ENCODE data around the gene HLCS.

Gene HLCS

DNA sequence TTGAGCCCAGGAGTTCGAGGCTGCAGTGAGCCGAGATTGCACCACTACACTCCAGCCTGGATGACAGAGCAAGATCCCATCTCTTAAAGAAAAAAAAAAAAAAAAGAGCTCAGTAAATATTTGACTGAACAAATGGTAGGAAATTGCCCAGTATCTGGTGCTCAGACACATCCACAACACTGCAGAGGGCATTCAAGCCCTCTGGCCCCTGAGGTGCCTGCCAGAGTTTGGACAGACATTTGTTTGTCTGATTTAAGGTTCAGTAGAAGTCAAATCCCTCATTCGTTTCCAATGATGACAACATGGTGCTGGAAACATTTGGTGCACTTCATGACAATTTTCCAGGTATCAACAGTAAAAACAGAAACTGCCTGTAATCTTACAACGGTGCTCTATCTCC lies 86.6 kb downstream of the HLCS start:
- TF ChIP-seq POLR2A (IDR thresholded peaks at IDR 0.05; ENCODE audit: low read depth, low read length) = no peak
- DNase-seq (ENCODE audit: insufficient read length, low spot score) (no peak), FAIRE-seq (no peak)

DNA sequence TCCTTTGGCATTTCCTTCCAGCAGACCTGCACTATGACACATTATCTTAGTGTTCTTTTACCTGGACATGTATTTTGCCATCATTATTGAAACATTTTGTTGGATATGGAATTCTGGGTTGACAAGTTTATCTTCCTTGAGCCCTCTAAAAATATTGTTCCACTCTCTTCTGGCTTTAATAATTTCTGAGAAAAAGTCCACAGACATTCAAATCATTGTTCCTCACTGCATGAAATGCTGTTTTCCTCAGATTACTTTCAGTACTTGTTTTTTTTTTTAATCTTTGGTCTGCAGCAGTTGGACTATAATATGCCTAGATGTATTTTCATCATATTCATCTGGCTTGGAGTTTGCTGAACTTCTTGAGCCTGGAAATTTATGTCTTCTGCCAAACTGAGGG lies 88.7 kb downstream of the HLCS start:
- TF ChIP-seq POLR2A (IDR thresholded peaks at IDR 0.05; ENCODE audit: low read depth, low read length) = no peak
- FAIRE-seq (no peak), DNase-seq (ENCODE audit: insufficient read length, low spot score) (no peak)

DNA sequence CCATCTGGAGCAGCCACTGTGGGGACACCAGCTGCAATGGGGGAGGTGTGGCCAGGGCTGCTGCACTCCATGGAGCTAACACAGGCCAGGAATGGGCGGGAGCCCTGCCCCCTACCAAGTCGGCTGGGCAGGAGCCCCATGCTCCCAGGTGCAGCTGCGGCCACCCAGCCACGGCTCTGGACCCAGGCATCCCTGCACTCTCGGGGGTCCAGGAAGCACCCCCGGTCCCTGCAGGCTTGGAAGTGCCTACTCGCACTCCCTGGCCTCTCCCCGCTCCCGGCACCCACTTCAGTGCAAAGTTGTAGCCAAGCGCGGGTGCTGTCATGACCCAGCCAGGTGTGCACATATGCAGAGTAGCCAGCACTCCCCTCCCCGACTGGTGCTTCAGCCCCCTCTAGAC lies 91.8 kb downstream of the HLCS start:
- FAIRE-seq (no peak), DNase-seq (ENCODE audit: insufficient read length, low spot score) (no peak)
- no peak for TF ChIP-seq POLR2A (IDR thresholded peaks at IDR 0.05; ENCODE audit: low read depth, low read length)

DNA sequence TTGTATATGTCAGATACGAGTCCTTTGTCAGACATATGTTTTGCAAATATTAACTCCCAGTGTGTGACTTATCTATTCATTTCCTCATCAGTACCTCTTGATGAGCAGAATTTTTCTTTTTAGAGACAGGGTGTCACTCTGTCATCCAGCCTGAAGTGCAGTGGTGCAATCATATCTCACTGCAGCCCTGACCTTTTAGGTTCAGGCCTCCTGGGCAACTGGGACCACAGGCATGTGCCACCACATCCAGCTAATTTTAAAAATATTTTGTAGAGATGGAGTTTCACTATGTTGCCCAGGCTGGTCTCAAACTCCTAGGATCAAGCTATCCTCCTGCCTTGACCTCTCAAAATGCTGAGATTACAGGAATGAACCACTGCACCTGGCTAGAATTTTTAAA lies 93.0 kb downstream of the HLCS start:
- no peak for TF ChIP-seq POLR2A (IDR thresholded peaks at IDR 0.05; ENCODE audit: low read depth, low read length)
- no peak for FAIRE-seq
- DNase-seq (ENCODE audit: insufficient read length, low spot score) = no peak

DNA sequence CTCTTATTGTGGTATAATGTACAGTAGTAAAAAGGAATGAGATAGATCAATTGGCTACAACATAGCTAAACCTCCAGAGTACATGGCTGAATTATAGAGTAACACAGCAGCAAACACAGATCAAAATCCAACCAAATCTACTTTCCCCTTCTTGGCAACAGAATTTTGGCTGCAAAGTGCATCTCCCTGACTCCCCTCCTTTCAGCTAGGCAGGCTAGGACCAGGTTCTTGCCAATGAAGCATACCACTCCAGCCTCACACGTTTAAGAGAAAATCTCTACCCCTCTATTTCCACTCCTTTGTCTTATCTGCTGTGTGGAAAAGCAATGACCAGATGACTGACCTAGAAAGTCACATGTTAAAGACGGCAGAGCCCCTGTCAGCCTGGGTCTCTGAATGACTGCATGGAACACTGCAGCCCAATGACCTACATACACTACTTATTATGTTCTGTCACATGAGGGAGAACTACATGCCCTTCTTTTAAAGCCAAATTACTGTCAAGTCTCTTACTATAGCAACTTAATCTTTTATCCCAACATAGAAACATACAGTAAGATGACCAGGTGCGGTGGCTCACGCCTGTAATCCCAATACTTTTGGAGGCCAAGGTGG lies 99.1 kb downstream of the HLCS start:
- FAIRE-seq = no peak
- DNase-seq (ENCODE audit: insufficient read length, low spot score) = no peak
- TF ChIP-seq POLR2A (IDR thresholded peaks at IDR 0.05; ENCODE audit: low read depth, low read length) = no peak

DNA sequence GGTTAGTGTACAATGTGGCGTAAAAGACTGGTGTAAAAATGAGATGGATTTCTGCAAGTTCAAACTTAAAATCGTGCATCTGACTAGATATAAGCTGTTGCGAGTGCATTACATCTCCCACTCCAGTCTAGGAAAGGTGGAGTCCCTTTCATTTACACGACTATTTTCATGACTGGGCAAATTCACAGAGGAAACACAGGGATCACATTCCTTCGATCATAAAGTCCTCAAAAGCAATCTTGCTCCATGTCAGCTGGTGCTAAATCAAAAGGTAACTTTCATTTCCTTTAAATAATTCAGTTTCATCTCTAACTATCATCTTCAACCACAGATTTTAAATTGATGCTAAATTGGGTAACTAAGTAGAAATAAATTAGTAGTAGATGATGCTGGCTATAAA lies 100.0 kb downstream of the HLCS start:
- TF ChIP-seq POLR2A (IDR thresholded peaks at IDR 0.05; ENCODE audit: low read depth, low read length) = no peak
- DNase-seq (ENCODE audit: insufficient read length, low spot score) (no peak), FAIRE-seq (no peak)

DNA sequence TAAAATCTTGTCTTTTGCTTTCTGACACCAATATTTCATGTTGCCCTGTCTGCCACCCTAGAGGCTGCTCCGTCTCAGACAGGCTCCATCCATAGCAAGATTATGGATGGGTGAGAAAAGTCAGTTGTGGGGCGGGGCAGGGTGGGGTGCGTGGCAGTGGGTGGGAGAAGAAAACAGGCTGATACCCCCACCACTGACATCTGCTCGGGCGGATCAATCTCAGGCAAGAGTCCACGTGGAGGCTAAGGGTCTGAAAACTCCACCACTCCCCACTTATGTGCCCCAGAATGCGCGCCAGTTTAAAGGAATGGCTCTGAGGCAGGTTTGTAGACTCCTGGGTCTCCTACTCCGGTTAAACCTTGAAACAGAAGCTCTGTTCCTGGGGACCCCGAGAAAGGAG lies 101.5 kb downstream of the HLCS start:
- no peak for TF ChIP-seq POLR2A (IDR thresholded peaks at IDR 0.05; ENCODE audit: low read depth, low read length)
- DNase-seq (ENCODE audit: insufficient read length, low spot score) (no peak), FAIRE-seq (no peak)

DNA sequence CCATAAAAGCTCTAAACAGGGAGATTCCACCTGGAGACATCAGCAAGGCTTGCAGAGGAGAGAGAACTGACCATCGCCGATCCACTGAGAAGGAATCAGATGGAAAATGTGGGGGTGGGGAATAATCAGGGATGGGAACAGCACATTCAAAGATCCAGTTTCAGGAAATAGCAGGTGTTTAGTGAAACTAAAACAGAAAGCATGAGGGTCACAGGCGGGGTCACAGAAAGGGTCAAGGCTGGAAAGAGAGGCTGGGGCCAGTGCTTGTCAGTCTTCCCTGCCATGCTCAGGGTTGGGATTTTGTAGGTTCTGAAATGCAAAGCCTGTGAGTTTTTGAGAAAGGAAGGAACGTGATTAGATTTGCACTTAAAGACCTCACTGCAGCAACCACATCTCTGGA lies 103.2 kb downstream of the HLCS start:
- DNase-seq (ENCODE audit: insufficient read length, low spot score) = no peak
- TF ChIP-seq POLR2A (IDR thresholded peaks at IDR 0.05; ENCODE audit: low read depth, low read length) = no peak
- FAIRE-seq = no peak

DNA sequence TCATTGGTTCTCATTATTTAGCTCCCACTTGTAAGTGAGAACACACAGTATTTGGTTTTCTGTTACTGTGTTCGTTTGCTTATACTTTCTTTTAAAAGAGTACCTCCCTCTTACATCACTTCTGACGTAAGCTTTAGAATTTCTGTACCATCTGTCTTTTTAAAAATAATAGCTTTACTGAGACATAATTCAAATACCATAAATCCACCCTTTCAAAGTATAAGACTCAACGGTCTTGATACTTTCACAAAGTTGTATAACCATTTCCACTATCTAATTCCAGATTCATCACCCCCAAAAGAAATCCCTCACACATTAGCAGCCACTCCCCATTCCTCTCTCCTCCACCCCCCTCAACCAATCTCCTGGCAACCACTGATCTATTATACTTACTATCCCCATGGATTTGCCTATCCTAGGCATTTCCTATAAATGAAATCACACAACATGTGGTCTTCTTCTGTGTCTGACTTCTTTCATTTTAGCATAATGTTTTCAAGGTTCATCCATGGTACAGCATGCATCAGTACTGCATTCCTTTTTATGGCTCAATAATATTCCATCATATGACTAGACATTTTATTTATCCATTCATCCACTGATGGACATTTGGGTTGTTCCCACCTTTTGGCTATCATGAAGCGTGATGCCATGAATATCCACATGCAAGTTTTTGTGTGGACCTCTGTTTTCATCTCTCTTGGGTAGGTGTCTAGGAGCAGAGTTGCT lies 104.7 kb downstream of the HLCS start:
- no peak for FAIRE-seq
- DNase-seq (ENCODE audit: insufficient read length, low spot score) = no peak
- no peak for TF ChIP-seq POLR2A (IDR thresholded peaks at IDR 0.05; ENCODE audit: low read depth, low read length)

DNA sequence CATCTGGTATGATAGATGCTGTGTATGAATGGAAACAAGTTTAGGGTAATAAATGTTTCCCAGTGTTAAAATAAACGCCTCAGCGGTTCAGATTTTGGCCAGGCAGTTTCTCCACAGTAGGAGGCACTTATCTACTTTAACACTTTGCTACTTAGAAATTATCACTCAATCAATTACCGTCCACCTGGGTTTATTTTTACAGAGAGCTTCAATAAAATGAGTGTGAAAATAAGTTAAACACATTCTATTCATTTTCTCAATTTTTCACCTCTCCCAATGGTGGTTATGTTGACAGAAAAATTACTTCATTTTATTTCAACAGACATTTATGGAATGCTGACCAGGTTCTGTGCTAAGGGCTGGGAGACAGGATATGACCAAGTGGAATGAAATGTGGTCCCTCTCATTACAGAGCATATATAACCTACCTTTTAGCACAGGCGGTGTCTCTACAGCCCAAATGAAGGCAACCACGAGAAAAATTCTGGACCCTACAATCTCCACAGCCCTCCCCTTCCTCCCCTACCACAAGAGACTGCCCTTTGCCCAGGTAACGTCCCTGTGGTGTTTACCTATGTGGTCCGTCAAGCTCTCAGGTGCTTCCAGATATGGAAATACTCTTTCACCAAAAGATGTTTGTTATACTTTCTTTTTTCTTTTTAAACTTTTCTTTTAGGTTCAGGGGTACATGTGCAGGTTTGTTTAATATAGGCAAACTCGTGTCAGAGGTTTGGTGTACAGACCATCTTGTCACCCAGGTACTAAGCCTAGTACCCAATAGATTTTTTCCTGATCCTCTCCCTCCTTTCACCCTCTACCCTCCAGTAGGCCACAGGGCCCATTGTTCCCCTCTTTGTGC lies 105.5 kb downstream of the HLCS start:
- peak; percentile 50 for FAIRE-seq
- peak; percentile 42 for DNase-seq (ENCODE audit: insufficient read length, low spot score)
- no peak for TF ChIP-seq POLR2A (IDR thresholded peaks at IDR 0.05; ENCODE audit: low read depth, low read length)

DNA sequence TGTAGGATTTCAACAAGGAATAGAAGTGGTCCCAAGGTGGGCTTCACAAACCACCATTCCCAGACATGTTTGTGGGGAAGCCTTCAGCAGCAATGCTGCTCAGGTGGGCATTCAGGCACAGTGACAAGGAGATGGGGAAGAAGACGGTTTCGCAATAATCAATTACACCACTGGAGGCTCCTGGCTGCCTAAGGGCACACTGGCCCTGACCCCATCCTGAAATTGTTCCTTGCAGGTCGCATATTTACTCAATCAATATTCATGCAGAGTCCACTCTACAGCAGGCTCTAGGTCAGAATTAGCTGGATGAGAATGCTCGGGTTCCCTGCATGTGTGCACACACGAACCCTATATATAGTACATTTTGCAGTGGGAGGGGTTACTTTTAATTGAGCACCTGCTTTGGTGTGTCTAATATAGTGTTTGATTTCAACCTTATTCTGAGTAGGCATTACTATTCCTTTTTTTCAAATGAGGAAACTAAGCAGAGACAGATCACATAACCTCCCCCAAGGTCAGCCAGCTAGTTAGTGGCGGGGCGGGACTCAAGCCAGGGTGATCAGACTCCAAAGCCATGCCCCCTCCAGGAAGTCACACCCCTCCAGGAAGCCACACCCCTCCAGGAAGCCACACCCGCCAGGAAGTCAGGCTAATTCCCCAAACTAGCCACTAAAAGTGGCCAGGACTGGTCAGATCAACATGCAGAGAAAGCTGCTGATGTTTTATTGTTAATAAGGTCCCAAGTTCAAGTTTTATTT lies 106.5 kb downstream of the HLCS start:
- DNase-seq (ENCODE audit: insufficient read length, low spot score) (peak; percentile 77), FAIRE-seq (no peak)
- 0 out of 2 replicates have a peak, but pooled peaks have one; percentile 36 for TF ChIP-seq POLR2A (IDR thresholded peaks at IDR 0.05; ENCODE audit: low read depth, low read length)

DNA sequence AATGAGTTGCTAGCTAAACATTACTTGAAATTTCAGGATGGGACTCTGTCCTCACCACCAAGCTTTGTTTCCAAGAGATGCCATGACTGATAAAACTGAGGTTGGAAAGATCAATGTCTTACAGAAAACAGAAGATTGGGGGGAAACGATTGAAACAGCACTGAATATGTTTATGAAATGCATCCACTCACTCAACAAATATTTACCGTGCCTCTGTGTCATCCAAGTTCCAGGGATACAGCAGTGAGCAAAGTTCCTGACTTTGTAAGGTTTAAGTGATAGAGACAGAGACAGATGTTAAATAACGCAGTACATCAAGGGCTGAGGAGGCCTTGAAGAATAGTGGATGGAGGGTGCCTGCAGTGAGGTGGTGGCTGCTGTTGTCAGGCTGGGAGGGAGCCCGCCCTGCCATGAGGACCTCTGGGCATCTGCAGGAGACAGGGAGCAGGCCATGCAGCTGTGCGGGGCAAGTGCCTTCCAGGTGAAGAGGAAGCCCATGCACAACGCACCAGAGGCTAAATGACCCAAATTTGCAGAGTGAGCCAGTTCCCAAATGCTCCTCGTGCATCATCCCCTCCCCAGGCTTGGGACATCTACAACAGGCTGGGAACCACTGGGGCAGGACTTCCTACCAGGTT lies 108.0 kb downstream of the HLCS start:
- DNase-seq (ENCODE audit: insufficient read length, low spot score) (no peak), FAIRE-seq (no peak)

DNA sequence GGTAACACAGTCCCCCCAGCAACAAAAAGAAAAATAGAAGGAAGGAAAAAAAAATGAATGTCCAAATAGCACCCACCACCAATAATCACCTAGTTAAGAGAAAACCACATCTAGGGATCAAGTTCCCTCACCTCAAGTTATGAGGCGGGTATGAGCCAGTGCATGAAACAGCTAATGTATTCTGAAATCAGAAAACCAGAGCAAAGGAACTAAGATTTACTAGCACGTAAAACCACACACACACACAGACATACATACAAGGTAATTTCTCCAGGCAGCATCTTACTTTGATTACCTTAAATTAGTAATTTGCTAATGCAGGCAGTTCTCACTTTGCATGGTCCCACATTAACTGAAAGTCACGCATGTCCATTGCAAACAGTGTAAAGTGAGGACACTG lies 109.8 kb downstream of the HLCS start:
- DNase-seq (ENCODE audit: insufficient read length, low spot score) (no peak), FAIRE-seq (no peak)
- no peak for TF ChIP-seq POLR2A (IDR thresholded peaks at IDR 0.05; ENCODE audit: low read depth, low read length)

More for the DNA sequence above, 108.0 kb downstream of the HLCS start:
- TF ChIP-seq POLR2A (IDR thresholded peaks at IDR 0.05; ENCODE audit: low read depth, low read length) = no peak

Measured in H54 (cell line).